ENCODE data around the gene UXS1.

- TF ChIP-seq CTCF (conservative IDR thresholded peaks at IDR 0.05 in 1 of 2, IDR thresholded peaks at IDR 0.05 in 1 of 2; ENCODE audit: extremely low read depth in 1 of 2, insufficient read depth in 1 of 2, low read depth in 1 of 2, low read length in 2 of 2) (no peak), EZH2 (IDR thresholded peaks at IDR 0.05; ENCODE audit: borderline replicate concordance, low read length) (no peak)
Observed at GRCh38 chr2:106184394-106184793, 9.7 kb downstream of the UXS1 start.

Data from mammary epithelial cell (primary cell).